ENCODE data around the gene SYNGR1. TPM values are rescaled to one million over a fixed set of nuclear protein-coding genes. Genes with fewer than 3 reads are reported as not detected.
"Not testable (repeated sequence)": the region's sequence is repeated elsewhere in the genome, so short reads cannot be mapped to it uniquely, and the experiment has no call there.

Gene SYNGR1
- total and polyA plus RNA-seq, 2 donors (not counting 1 experiment from before 2014, with no cell fraction given), result 13.0 to 13.5 TPM

GRCh38 chr22:39410264-39410663, 60.5 kb downstream of the SYNGR1 start:
- Histone ChIP-seq H3K4me1 (ENCODE audit: control insufficient read depth, extremely low read depth, insufficient read depth, low read length) (peaks cover 4% of the 10 kb centered on the region), H3K27me3 (ENCODE audit: control insufficient read depth, insufficient read depth, low read length) (no peaks in the 10 kb centered on the region), H3K4me3 (replicated peaks in 1 of 4; ENCODE audit: control extremely low read depth in 1 of 4, insufficient read depth in 1 of 4, low read depth in 3 of 4, low read length in 4 of 4) (no peak overlapping the region), H3K4me2 (ENCODE audit: extremely low read depth, insufficient read depth, low read length) (no peak overlapping the region), H2AFZ (ENCODE audit: low read length) (no peak overlapping the region), H3K9me3 (ENCODE audit: control insufficient read depth, insufficient read depth, low read depth, low read length) (no peaks in the 10 kb centered on the region), H3K36me3 (ENCODE audit: control insufficient read depth, insufficient read depth, low read length) (no peaks in the 10 kb centered on the region), H3K9ac (ENCODE audit: insufficient read depth, low read length) (no peak overlapping the region), H4K20me1 (ENCODE audit: control insufficient read depth, extremely low read depth, insufficient read depth, low read length) (peaks cover 2% of the 10 kb centered on the region), H3K27ac (ENCODE audit: insufficient read depth, low read length) (no peak overlapping the region), H3K79me2 (ENCODE audit: control insufficient read depth, insufficient read depth, low read length) (no peaks in the 10 kb centered on the region)
- DNase-seq (ENCODE audit: low read depth in 2 of 2), result no peak
- no peak for TF ChIP-seq EZH2 (IDR thresholded peaks at IDR 0.05; ENCODE audit: low read length, missing control alignments)
- TF ChIP-seq CTCF (conservative IDR thresholded peaks at IDR 0.05 in 1 of 2, IDR thresholded peaks at IDR 0.05 in 1 of 2; ENCODE audit: low read depth in 1 of 2, low read length in 2 of 2), result no peak

GRCh38 chr22:39411828-39412365, 62.1 kb downstream of the SYNGR1 start:
- not testable (repeated sequence) for H2AFZ ChIP-seq (ENCODE audit: low read length); H3K27ac ChIP-seq (ENCODE audit: insufficient read depth, low read length); H3K4me2 ChIP-seq (ENCODE audit: extremely low read depth, insufficient read depth, low read length); DNase-seq (ENCODE audit: low read depth in 2 of 2); H3K27me3 ChIP-seq (ENCODE audit: control insufficient read depth, insufficient read depth, low read length); H4K20me1 ChIP-seq (ENCODE audit: control insufficient read depth, extremely low read depth, insufficient read depth, low read length); H3K4me3 ChIP-seq (replicated peaks in 1 of 4; ENCODE audit: control extremely low read depth in 1 of 4, insufficient read depth in 1 of 4, low read depth in 3 of 4, low read length in 4 of 4); H3K9ac ChIP-seq (ENCODE audit: insufficient read depth, low read length); H3K4me1 ChIP-seq (ENCODE audit: control insufficient read depth, extremely low read depth, insufficient read depth, low read length); H3K79me2 ChIP-seq (ENCODE audit: control insufficient read depth, insufficient read depth, low read length); H3K9me3 ChIP-seq (ENCODE audit: control insufficient read depth, insufficient read depth, low read depth, low read length); H3K36me3 ChIP-seq (ENCODE audit: control insufficient read depth, insufficient read depth, low read length)

GRCh38 chr22:39413204-39413603, 63.4 kb downstream of the SYNGR1 start:
- not testable (repeated sequence) for H3K9ac ChIP-seq (ENCODE audit: insufficient read depth, low read length); H3K9me3 ChIP-seq (ENCODE audit: control insufficient read depth, insufficient read depth, low read depth, low read length); H3K4me2 ChIP-seq (ENCODE audit: extremely low read depth, insufficient read depth, low read length); H3K27ac ChIP-seq (ENCODE audit: insufficient read depth, low read length); H3K4me1 ChIP-seq (ENCODE audit: control insufficient read depth, extremely low read depth, insufficient read depth, low read length); H3K27me3 ChIP-seq (ENCODE audit: control insufficient read depth, insufficient read depth, low read length); DNase-seq (ENCODE audit: low read depth in 2 of 2); H3K79me2 ChIP-seq (ENCODE audit: control insufficient read depth, insufficient read depth, low read length); H4K20me1 ChIP-seq (ENCODE audit: control insufficient read depth, extremely low read depth, insufficient read depth, low read length); H3K4me3 ChIP-seq (replicated peaks in 1 of 4; ENCODE audit: control extremely low read depth in 1 of 4, insufficient read depth in 1 of 4, low read depth in 3 of 4, low read length in 4 of 4); H2AFZ ChIP-seq (ENCODE audit: low read length)
- peaks cover 11% of the 10 kb centered on the region for H3K36me3 ChIP-seq (ENCODE audit: control insufficient read depth, insufficient read depth, low read length)

- H3K9me3 ChIP-seq (ENCODE audit: control insufficient read depth, insufficient read depth, low read depth, low read length), result no peaks in the 10 kb centered on the region
- H2AFZ ChIP-seq (ENCODE audit: low read length), result no peak overlapping the region
- no peak for TF ChIP-seq EZH2 (IDR thresholded peaks at IDR 0.05; ENCODE audit: low read length, missing control alignments)
- H3K9ac ChIP-seq (ENCODE audit: insufficient read depth, low read length), result no peak overlapping the region
- no peak overlapping the region for H3K4me2 ChIP-seq (ENCODE audit: extremely low read depth, insufficient read depth, low read length)
- no peak overlapping the region for H3K27ac ChIP-seq (ENCODE audit: insufficient read depth, low read length)
- H3K79me2 ChIP-seq (ENCODE audit: control insufficient read depth, insufficient read depth, low read length), result no peaks in the 10 kb centered on the region
- H4K20me1 ChIP-seq (ENCODE audit: control insufficient read depth, extremely low read depth, insufficient read depth, low read length), result peaks cover 2% of the 10 kb centered on the region
- no peak overlapping the region for H3K4me3 ChIP-seq (replicated peaks in 1 of 4; ENCODE audit: control extremely low read depth in 1 of 4, insufficient read depth in 1 of 4, low read depth in 3 of 4, low read length in 4 of 4)
- DNase-seq (ENCODE audit: low read depth in 2 of 2), result no peak
- H3K27me3 ChIP-seq (ENCODE audit: control insufficient read depth, insufficient read depth, low read length), result no peaks in the 10 kb centered on the region
- H3K36me3 ChIP-seq (ENCODE audit: control insufficient read depth, insufficient read depth, low read length), result peaks cover 15% of the 10 kb centered on the region
- H3K4me1 ChIP-seq (ENCODE audit: control insufficient read depth, extremely low read depth, insufficient read depth, low read length), result peaks cover 2% of the 10 kb centered on the region
These were observed 64.6 kb downstream of the SYNGR1 start for GRCh38 chr22:39414377-39414776.
